NCI-H2171 treated with DMSO at 0.1 percent for 48 hours (cell line): Measurements from ENCODE around the gene OMP.
A peak's percentile ranks its signal among the peaks of the same experiment; 100 is the strongest.

Source experiments
- DNase-seq: peaks from one replicate; lab custom pipeline; 2025; lab: John Stamatoyannopoulos, UW

Gene OMP

DNA sequence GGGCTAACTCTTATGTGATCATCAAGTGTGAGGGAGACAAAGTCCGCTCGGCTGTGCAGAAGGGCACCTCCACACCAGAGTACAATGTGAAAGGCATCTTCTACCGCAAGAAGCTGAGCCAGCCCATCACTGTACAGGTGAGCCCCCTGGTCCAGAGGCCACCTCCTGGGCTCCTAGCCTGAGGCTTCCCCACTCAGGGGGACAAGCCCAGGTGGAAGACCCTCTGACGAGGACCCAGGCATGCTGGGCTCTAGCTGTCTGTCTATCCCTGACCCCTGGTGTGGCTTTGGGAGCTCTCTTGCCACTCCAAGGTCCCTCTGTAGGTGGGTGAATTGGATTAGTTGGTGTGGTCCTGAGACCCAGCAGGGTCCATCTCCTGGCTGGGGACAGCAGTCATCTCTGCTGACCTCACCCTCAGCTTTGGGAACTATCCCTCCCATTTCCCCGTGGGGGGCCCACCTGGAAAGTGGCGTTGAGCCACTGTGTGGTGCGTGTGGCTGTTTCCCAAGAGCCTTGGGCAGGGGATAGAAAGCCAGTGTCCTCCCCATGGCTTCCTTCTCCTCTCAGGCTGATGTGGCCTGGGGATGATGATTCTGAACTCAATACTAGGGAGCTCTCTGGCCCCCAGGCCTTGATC, 20.1 kb downstream of the OMP start:
- no peak for DNase-seq

DNA sequence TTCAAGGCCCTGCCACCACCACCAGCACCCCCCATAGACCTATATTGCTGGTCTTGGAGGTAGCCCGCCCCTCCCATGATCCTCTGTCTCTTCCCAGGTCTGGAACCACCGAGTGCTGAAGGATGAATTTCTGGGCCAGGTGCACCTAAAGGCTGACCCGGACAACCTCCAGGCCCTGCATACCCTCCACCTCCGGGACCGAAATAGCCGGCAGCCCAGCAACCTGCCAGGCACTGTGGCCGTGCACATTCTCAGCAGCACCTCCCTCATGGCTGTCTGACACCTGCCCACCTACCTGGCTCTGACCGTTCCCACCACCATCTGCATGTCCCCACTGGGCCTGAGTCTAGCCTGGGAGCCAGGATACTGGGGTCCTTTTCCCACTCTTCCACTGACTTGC, 21.0 kb downstream of the OMP start:
- no peak for DNase-seq

DNA sequence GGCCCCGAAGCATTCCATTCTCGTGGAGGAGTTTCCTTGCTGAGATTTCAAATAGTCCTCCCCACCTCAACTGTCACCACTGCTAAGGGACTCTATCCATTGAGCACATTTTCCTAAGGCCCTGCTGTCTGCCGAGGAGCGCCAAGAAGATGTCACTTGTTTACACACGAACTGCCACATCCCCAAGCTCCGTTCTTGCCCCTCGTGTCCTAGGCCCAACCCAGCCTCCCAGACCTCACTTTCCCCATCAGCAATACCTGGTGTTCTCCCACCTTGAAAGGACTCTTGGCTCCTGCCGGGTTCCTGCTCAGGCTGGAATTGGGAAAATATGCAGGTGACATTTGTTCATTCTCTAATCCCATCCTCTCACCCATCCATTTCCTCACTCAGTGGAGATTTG, 21.4 kb downstream of the OMP start:
- DNase-seq = no peak

DNA sequence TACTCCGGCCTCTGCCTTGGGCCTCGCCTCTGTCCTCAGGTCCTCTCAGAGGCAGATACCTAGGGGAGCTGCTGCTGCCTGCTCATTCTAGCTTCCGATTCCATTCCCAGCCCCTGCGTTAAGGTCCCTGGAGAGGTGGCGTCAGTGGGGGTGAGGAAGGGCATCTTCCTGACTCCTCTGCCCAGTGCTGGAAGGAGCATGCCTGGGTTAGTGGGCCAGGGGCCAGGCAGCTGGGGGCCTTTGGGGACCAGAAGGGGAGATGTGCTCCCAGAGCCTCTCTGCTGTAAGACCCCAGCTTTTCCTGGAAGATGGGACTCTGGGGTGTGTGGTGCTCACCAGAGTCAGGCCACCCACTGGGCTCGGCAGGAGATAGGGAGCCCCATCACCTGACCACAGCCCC, 21.8 kb downstream of the OMP start:
- DNase-seq = no peak

DNA sequence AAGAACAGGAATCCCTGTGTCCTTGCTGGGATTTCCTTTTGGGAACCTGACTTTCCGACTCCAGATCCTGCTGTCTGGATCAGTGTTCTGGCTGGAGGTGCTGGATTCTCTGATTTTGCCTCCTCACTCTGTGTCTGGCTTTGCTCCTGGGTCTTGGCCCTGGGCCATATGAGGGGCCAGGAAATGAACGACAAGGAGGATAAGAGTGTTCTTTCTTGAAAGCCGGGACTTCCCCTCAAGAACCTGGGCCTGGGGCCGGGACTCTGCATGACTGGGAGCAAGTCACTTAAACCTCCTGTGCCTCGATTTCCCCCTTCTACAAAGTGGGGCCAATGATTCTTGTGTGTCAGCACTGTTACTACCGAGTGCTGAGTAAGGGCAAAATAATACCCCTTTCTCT, 22.6 kb downstream of the OMP start:
- no peak for DNase-seq

DNA sequence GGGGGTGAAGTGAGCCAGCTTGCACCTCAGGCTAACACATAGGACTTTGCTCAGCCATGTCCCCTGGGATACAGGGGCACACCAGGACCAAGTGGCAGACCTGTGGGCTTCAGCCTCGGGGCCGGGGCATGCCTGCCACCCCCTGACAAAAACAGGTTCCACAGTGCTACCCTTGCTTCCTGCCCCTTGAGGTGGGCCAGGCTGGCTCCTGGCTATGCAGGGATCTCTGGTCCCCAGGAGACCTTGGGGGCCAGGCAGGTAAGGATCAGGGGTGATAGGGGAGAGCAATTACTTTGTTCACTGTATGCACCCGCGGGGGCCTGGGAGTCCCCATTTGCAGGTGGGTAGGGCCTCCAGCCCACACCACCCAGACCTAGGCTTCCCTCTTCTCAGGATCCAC, 23.1 kb downstream of the OMP start:
- no peak for DNase-seq

DNA sequence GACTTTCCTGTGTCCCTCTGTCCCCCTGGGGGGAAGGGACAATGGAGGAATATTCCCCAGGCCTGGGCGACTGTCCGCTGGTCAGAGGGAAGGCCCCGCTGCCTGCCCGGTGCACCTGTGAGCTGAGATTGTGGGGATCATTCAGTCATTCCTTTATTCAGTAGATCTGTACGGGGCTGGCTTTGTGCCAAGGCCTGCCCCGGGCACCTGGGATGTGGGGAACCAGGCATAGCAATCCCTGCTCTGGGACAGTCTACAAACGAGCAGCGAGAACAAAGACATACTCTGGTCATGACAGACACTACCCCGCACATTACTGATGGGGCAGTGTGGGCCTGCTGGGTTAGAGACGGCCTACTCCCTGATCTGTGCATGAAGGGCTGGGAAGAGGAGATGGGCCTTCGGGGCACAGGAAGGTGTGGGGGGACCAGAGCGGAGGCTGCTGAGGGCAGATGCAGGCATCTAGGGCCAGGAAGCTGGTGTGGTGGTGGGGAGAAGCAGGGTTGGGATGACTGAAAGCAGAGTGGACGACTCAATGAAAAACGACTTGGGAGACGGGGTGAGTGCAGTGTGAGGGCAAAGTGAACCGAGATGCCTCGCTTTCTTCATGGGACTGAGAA, 23.6 kb downstream of the OMP start:
- no peak for DNase-seq

DNA sequence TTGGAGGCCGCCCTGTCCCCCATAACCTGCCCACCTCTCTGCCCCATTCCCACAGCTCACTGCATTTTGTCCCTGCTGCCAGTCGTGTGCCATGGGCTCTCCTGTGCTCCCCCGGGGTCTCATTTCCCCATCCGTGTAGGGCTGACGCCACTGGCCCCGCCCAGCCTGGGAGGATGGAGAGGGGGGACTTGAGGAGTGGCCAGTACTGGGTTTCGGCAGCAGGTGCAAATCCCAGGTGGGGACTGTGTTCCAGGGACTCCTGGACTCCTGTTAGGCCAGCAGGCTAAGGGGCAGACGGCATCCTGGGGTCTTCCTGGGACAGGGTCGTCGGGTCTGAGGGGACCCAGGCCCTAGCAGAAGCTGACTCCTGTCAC, 24.2 kb downstream of the OMP start:
- DNase-seq = no peak

DNA sequence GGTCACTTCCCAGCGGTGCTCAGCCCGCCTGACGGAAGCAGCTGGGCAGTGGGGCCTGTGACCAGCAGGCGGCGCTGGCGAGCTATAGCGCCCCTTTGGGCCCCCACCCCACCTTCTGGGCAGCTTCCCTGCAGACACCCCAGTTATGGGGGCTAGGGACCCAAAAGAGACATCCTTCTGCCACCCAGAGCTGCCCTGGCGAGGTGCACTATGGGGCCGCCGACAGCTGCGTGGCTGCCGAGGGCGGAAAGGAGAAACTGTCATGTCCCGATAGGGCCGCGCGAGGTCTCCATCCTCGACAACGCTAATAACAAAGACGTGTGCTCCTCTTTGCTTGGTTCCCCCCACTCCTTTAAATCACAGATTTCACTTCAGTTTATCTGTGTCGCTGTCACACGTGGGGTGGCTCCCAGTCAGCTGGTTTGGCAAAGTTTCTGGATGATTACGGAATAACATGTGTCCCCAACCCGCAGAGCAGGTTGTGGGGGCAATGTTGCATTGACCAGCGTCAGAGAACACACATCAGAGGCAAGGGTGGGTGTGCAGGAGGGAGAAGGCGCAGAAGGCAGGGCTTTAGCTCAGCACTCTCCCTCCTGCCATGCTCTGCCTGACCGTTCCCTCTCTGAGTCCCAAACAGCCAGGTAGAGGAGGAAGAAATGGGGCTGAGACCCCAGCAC, 24.7 kb downstream of the OMP start:
- DNase-seq = no peak

DNA sequence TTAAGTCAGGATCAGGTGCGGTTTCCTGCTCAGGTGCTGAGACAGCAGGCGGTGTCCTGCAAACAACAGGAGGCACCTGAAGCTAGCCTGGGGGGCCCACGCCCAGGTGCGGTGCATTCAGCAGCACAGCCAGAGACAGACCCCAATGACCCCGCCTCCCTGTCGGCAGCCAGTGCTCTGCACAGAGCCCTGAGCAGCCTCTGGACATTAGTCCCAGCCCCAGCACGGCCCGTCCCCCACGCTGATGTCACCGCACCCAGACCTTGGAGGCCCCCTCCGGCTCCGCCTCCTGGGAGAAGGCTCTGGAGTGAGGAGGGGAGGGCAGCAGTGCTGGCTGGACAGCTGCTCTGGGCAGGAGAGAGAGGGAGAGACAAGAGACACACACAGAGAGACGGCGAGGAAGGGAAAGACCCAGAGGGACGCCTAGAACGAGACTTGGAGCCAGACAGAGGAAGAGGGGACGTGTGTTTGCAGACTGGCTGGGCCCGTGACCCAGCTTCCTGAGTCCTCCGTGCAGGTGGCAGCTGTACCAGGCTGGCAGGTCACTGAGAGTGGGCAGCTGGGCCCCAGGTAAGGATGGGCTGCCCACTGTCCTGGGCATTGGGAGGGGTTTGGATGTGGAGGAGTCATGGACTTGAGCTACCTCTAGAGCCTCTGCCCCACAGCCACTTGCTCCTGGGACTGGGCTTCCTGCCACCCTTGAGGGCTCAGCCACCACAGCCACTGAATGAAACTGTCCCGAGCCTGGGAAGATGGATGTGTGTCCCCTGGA, 25.5 kb downstream of the OMP start, which contains the start of gene MYO7A:
Gene MYO7A, plus strand, starts transcription at position 327 of the 772 bp plus-strand sequence. CDS start 2,389 bp downstream, outside the sequence.
- no peak for DNase-seq

DNA sequence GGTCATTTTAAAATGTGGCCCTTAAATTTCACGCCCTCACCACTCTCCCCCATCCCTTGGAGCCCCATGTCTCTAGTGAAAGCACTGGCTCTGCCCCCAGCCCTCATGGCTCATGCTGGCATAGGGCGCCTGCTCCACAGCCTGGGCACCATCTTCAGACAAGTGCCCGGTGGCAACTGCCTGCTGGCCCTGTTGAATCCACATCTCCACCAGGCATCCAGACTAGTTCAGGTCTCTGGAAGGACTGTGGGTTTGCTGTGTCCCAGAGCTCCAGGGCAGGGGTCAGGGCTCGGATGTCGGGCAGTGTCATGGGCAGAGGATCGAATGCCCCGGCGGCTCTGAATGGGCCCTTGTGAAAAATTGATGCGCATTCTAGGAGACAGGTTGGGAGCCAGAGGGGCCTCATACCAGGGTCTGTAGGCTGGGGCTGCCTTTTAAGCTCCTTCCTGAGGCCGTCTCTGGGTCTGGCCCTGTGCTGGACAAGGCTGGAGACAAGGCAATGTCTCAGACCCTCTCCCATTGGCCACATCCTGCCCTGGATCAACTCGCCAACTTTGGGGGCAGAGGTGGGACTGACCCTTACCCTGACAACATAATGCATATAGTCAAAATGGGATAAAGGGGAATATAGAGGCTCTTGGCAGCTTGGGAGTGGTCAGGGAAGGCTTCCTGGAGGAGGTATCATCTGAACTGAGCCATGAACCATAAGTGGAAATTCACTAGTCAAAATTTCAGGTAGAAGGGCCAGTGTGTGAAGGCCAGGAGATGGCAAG, 26.6 kb downstream of the OMP start:
- DNase-seq = no peak

DNA sequence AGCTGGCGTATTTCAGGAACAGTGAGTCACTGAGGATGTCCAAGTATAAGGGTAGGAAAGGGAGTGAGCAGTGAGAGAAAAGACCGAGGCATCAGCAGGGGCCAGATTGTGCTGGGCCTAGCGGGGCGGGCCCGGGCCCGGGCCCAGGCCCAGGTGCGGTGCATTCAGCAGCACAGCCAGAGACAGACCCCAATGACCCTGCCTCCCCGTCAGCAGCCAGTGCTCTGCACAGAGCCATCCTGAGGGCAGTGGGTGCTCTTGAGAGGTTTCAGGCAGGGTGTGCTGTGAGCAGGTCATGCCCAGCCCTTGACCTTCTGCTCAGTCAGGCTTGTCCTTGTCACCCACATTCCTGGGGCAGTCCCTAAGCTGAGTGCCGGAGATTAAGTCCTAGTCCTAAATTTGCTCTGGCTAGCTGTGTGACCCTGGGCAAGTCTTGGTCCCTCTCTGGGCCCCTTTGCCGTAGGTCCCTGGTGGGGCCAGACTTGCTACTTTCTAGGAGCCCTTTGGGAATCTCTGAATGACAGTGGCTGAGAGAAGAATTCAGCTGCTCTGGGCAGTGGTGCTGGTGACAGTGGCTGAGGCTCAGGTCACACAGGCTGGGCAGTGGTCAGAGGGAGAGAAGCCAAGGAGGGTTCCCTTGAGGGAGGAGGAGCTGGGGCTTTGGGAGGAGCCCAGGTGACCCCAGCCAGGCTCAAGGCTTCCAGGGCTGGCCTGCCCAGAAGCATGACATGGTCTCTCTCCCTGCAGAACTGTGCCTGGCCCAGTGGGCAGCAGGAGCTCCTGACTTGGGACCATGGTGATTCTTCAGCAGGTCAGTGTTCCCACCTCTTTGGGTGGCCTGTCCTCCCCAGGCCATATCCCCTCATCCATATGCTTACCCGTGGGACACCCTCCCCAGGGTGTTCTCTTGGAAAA, 27.5 kb downstream of the OMP start:
- no peak for DNase-seq

DNA sequence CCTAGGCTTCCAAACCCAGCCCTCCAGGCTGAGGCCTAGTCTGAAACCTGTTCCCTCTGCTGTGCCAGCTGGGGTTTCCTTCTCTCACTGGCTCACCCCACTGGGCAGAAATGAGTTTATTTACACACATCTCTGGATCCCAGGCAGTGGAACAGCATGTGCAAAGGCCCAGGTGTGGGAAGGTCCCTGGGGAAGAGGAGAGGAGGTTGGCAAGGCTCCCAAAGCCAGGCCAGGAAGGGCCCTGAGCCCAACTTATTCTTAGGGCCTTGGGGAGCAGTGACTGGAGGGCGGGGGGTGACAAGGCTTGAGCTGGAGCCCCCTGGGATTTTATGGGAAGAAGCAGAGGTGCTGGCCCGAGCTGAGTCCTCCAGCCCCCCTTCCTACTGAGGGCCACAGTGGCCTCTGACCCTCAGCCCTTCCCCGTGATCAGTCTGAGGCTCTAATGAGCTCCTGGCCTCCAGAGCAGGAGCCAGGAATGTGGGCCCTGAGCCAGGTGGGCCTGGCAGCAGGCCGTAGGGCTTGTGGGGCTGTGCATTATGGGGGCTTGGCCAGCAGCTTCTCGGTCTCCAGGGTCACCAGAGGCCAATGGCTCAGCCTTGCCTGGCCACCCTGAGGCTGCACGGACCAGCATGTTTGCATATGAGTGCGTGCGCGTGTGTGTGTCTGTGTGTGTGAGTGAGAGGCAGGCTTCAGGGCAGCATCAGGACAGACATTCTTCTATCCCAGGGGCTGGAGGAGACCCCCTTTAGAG, 28.3 kb downstream of the OMP start:
- DNase-seq = peak; percentile 15

DNA sequence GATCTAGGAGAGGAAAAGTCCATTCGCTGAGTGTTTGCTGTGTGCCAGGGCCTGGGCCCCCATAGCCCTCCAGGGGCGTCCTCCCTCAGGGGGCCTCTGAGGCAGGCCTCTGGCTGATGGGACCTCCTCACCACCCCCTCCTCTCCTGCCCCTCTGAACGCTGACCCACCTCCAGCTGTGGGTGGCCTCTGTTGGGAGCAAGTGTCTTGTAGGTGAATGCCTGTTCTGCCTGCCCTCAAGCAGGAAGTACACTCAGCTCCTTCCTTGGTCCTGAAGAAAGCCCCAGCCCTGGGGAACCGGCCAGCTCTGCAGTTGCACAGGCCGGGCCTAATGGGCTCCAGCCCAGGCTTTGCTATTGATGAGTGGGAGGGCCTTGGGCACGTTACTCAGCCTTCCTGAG, 28.9 kb downstream of the OMP start:
- no peak for DNase-seq

DNA sequence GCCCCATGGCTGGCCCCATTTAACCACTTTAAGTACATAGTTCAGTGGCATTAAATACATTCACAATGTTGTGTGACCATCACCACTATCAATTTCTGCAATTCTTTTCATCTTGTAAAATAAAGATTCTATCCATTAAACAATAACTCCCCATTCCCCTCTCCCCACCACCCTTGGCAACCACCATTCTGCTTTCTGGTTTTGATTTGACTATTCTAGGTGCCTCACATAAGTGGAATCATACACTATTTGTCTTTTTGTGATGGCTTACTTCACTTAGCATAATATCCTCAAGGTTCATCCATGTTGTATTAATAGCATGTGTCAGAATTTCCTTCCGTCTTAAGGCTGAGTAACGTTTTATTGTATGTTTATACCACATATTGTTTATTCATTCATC, 32.4 kb downstream of the OMP start:
- no peak for DNase-seq

DNA sequence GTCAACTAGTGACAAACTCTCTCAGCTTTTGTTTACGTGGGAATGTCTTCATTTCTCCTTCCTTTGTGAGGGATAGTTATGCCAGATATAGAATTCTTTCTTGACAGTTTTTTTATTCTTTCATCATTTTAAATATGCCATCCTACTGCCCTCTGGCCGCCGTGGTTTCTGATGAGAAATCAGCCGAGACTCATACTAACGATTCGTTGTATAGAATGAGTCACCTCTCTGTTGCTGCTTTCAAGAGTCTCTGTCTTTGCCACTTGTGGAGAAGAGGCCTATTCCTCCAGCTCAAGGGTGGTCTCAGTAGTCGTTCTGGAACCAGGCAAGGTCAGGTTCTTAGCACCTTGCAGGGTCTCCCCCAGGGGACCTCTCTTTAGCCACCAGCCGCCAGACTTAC, 33.4 kb downstream of the OMP start:
- DNase-seq = no peak

DNA sequence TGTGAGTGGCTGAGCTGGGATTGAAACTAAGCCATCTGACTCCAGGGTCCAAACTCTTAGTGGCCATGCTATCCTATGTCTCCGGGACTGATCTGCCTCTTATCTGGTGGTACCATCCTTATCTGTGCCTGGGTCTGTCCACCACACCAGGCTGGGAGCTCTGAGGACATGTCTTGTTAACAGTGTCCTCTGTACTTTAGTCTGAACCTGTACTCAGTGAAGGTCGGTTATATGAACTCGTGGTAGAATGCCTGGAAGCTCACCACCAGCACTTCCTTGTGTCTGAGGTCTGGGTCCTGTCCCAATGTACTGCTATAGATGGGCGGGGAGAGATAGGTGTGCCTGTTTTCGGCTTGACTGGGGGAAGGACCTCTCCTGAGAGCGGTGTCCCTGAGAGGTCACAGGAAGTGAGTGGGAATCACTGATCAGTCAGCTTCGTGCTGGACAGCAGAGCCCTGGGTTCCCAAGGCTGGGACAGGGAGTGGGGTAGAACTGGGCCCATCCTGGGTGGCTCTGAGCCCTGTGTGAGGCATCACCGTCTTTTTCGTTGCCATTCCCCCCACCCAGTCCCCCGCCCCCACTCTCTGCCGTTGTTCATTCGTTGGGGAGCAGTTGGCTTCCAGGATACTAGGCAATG, 34.3 kb downstream of the OMP start:
- no peak for DNase-seq

DNA sequence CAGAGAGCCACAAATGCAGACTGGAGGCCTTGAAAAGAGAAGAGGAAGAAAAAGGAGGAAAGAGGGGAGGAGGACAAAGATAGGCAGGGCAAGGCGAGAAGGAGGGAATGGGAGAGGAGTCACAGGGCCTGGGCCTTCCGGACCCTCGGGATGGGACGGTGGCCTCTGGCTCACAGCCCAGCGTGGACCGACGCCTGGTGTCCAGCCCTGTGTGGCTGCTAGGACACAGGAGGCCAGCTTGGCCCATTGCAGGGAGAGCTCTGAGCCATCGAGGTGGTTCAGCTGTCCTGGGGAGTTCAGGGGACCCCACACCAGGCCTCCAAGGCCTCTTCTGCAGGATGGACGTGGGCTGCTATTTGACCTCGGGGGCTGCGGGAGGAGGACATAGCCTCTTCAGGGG, 34.8 kb downstream of the OMP start:
- DNase-seq = no peak

DNA sequence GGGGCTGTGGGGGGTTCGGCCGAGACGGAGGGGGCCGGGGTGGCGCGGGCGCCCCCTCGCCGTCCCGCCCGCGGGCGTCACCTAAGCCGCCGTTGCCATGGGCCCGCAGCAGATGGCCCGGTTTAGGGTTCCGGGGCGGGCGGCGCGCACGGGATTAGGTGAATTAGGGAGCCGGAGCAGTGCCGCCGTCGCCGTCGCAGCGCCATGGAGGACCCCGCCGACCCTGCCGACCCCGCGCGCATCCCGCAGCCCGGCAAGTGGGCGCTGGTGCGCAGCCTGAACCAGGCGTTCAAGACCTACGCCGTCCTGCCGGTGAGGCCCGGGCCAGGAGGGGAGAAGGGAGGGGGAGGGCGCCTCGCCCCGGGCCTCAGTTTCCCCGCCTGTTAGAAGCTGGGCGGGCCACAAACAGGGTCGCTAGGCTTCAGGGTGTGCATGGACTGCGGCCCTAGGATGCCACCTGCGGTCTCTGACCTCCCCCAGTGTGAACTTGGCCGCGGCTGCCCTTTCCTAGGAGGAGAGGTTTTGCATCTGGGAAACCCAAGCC, 35.5 kb downstream of the OMP start:
- DNase-seq = no peak
